Measurements from ENCODE around the gene PSAT1. TPM values are rescaled to one million over a fixed set of nuclear protein-coding genes. Genes with fewer than 3 reads are reported as not detected.
A peak's percentile ranks its signal among the peaks of the same experiment; 100 is the strongest.

The PSAT1 gene
- total and polyA plus RNA-seq, 4 donors, result 4.0 to 48.4 (median 11.1) TPM

GRCh38 chr9:78296201-78296892, 578 bp upstream of the PSAT1 start:
- Histone ChIP-seq H3K4me1 (ENCODE audit: control insufficient read depth in 5 of 5, insufficient read depth in 5 of 5, low read length in 5 of 5) (peaks cover 0 to 42% (median 7%) of the 10 kb centered on the region in 5 donors), H3K9ac (ENCODE audit: insufficient read depth in 1 of 2, low read length in 2 of 2) (peak overlapping the region in 1 of 2 donors; percentile 5), H3K27ac (ENCODE audit: low read depth in 1 of 2, low read length in 1 of 2) (no peak overlapping the region), H3K9me3 (ENCODE audit: control insufficient read depth in 4 of 4, insufficient read depth in 3 of 4, low read length in 3 of 4) (peaks cover 0 to 2% (median 0%) of the 10 kb centered on the region in 4 donors), H3K36me3 (ENCODE audit: control insufficient read depth in 4 of 4, insufficient read depth in 4 of 4, low read length in 4 of 4) (no peaks in the 10 kb centered on the region), H3K4me3 (peak overlapping the region; percentile 18), H3K27me3 (ENCODE audit: control insufficient read depth in 3 of 3, insufficient read depth in 3 of 3, low read length in 2 of 3) (peaks cover 0 to 2% (median 0%) of the 10 kb centered on the region in 3 donors)
- no peak for TF ChIP-seq CTCF (IDR thresholded peaks at IDR 0.05; ENCODE audit: control extremely low read depth, extremely low read depth)
- ATAC-seq (ENCODE audit: insufficient read depth, low FRiP score), result peak; percentile 27
- 5 to 6% methylated on average over 32 of the region's 32 CpGs for WGBS, 2 donors
- DNase-seq, result peak; percentile 57 to 69 (median 61)

DNA sequence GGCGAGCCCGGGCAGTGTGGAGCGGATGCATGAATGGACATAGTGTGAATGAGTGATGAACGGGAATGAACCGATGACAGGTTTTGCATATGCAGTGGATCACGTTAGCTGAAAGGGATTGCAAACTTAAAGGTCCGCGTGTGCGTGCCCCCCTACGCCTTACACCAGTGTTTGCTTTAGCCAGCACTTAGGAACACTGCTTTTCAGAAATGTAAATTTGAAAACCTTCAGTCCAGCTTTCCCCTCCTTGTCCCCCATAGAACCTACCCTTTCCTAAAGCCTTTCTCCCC, 692 bp downstream of the PSAT1 start:
- DNase-seq, result peak in 2 of 3 donors; percentile 54 to 55
- peaks cover 0 to 29% (median 4%) of the 10 kb centered on the region in 5 donors for H3K4me1 ChIP-seq (ENCODE audit: control insufficient read depth in 5 of 5, insufficient read depth in 5 of 5, low read length in 5 of 5)
- no peak for TF ChIP-seq CTCF (IDR thresholded peaks at IDR 0.05; ENCODE audit: control extremely low read depth, extremely low read depth)
- no peaks in the 10 kb centered on the region for H3K36me3 ChIP-seq (ENCODE audit: control insufficient read depth in 4 of 4, insufficient read depth in 4 of 4, low read length in 4 of 4)
- H3K4me3 ChIP-seq, result peak overlapping the region; percentile 61
- peaks cover 0 to 2% (median 0%) of the 10 kb centered on the region in 4 donors for H3K9me3 ChIP-seq (ENCODE audit: control insufficient read depth in 4 of 4, insufficient read depth in 3 of 4, low read length in 3 of 4)
- peaks cover 0 to 2% (median 2%) of the 10 kb centered on the region in 3 donors for H3K27me3 ChIP-seq (ENCODE audit: control insufficient read depth in 3 of 3, insufficient read depth in 3 of 3, low read length in 2 of 3)
- H3K9ac ChIP-seq (ENCODE audit: insufficient read depth in 1 of 2, low read length in 2 of 2), result peak overlapping the region in 1 of 2 donors; percentile 28
- no peak overlapping the region for H3K27ac ChIP-seq (ENCODE audit: low read depth in 1 of 2, low read length in 1 of 2)
- 0 to 2% methylated on average over 10 of the region's 10 CpGs for WGBS, 2 donors
- no peak for ATAC-seq (ENCODE audit: insufficient read depth, low FRiP score)

DNA sequence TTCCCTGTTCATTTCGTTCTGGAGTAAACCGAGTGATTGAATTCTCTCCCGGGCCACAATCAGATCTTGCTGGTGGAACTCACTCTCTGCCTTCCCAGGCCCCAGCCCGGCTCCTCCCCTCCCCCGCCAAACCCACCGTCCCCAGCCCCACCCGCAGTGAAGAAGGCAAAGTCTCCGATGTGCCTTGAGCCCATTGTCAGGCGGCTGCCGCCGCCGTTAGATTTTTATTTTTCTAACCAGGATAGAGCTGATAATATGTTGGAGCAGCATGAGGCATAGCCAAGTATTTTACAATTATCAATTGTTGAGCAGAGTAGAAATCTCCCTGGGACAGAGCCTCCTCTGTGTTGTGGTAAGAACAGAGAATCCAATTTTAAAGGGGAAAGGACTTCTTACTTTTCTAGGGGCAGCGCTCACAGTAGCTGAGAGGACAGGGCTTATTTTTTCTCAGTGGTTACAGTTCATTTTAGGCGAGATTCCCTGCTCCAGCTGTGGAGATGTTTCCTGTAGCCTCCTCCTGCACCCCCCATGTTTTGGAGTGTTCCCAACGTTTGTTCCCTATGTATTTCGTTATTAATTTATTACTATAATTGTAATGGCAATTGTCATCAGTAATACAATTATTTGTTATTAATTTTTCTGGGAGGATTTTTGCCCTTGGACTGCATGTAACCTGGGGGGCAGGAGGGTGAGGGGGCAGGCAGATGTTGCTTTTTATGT, 1.3 kb downstream of the PSAT1 start:
- no peak overlapping the region for H3K4me3 ChIP-seq
- 10 to 11% methylated on average over 16 of the region's 16 CpGs for WGBS, 2 donors
- ATAC-seq (ENCODE audit: insufficient read depth, low FRiP score), result no peak

More for the DNA sequence above, 1.3 kb downstream of the PSAT1 start:
- peaks cover 0 to 29% (median 4%) of the 10 kb centered on the region in 5 donors for H3K4me1 ChIP-seq (ENCODE audit: control insufficient read depth in 5 of 5, insufficient read depth in 5 of 5, low read length in 5 of 5)
- H3K27me3 ChIP-seq (ENCODE audit: control insufficient read depth in 3 of 3, insufficient read depth in 3 of 3, low read length in 2 of 3), result peaks cover 0 to 2% (median 2%) of the 10 kb centered on the region in 3 donors
- H3K36me3 ChIP-seq (ENCODE audit: control insufficient read depth in 4 of 4, insufficient read depth in 4 of 4, low read length in 4 of 4), result no peaks in the 10 kb centered on the region
- peak in 2 of 3 donors; percentile 43 to 58 for DNase-seq
- H3K9ac ChIP-seq (ENCODE audit: insufficient read depth in 1 of 2, low read length in 2 of 2), result peak overlapping the region in 1 of 2 donors; percentile 68
- no peak overlapping the region for H3K27ac ChIP-seq (ENCODE audit: low read depth in 1 of 2, low read length in 1 of 2)
- H3K9me3 ChIP-seq (ENCODE audit: control insufficient read depth in 4 of 4, insufficient read depth in 3 of 4, low read length in 3 of 4), result peaks cover 0 to 2% (median 0%) of the 10 kb centered on the region in 4 donors
- TF ChIP-seq CTCF (IDR thresholded peaks at IDR 0.05; ENCODE audit: control extremely low read depth, extremely low read depth), result no peak
